SK-N-SH treated with all-trans-retinoic acid at 6 μM for 48 hours (cell line): Measurements from ENCODE around the gene SNX13.

Source experiments
- ARNTL ChIP-seq: fragments of 450-650 bp; formaldehyde crosslinking; IDR thresholded peaks from 2 replicates; pipeline ENCODE4 v1.5.0; 2020; ENCODE audit warnings: low read depth, mild to moderate bottlenecking, moderate library complexity, borderline replicate concordance
- CSRNP3 ChIP-seq: fragments of 250-450 bp; sonication (Bioruptor Pico); IDR thresholded peaks from 2 replicates; pipeline ENCODE4 v1.5.1; 2021; ENCODE audit warnings: mild to moderate bottlenecking, moderate library complexity
- GLIS3 ChIP-seq: fragments of 250-450 bp; sonication (Bioruptor Pico); IDR thresholded peaks from 2 replicates; pipeline ENCODE4 v1.5.0; 2020; ENCODE audit warnings: mild to moderate bottlenecking, moderate library complexity
- OSR1 ChIP-seq: fragments of 250-450 bp; sonication (Bioruptor Pico); IDR thresholded peaks from 2 replicates; pipeline ENCODE4 v1.8.0; 2022; ENCODE audit warnings: moderate library complexity, mild to moderate bottlenecking, inconsistent platforms
- PATZ1 ChIP-seq: fragments of 250-450 bp; sonication (Bioruptor Pico); IDR thresholded peaks from 2 replicates; pipeline ENCODE4 v1.8.0; 2020; ENCODE audit warnings: mild to moderate bottlenecking, moderate library complexity, borderline replicate concordance
- PPARA ChIP-seq: fragments of 250-450 bp; sonication (Bioruptor Pico); IDR thresholded peaks from 2 replicates; pipeline ENCODE4 v1.5.0; 2020; ENCODE audit warnings: mild to moderate bottlenecking, borderline replicate concordance
- RARB ChIP-seq: fragments of 250-450 bp; sonication (Bioruptor Pico); IDR thresholded peaks from 2 replicates; pipeline ENCODE4 v1.8.0; 2021; ENCODE audit warnings: mild to moderate bottlenecking, moderate library complexity
- SNAI2 ChIP-seq: fragments of 250-450 bp; sonication (Bioruptor Pico); IDR thresholded peaks from 2 replicates; pipeline ENCODE4 v1.5.0; 2020; ENCODE audit warnings: mild to moderate bottlenecking, moderate library complexity
- TOX ChIP-seq: fragments of 250-450 bp; sonication (Bioruptor Pico); IDR thresholded peaks from 2 replicates; pipeline ENCODE4 v1.8.0; 2021; ENCODE audit warnings: mild to moderate bottlenecking, moderate library complexity, borderline replicate concordance
- ZC3H10 ChIP-seq: fragments of 250-450 bp; sonication (Bioruptor Pico); IDR thresholded peaks from 2 replicates; pipeline ENCODE4 v1.5.1; 2021; ENCODE audit warnings: mild to moderate bottlenecking, moderate library complexity
- ZFP3 ChIP-seq: fragments of 250-450 bp; sonication (Bioruptor Pico); IDR thresholded peaks from 2 replicates; pipeline ENCODE4 v1.5.0; 2020; ENCODE audit warnings: mild to moderate bottlenecking, moderate library complexity
- ZFP30 ChIP-seq: fragments of 450-650 bp; formaldehyde crosslinking; IDR thresholded peaks from 2 replicates; pipeline ENCODE4 v1.5.0; 2022; ENCODE audit warnings: mild to moderate bottlenecking, moderate library complexity
- ZNF8 ChIP-seq: fragments of 450-650 bp; formaldehyde crosslinking; IDR thresholded peaks from 2 replicates; pipeline ENCODE4 v1.5.0; 2020; ENCODE audit warnings: mild to moderate bottlenecking, moderate library complexity

- TF ChIP-seq SNAI2 (CRISPR knock-in tag) (no peak), PATZ1 (no peak), ZFP30 (CRISPR knock-in tag) (no peak), RARB (CRISPR knock-in tag) (no peak), ZNF8 (CRISPR knock-in tag) (no peak), ZC3H10 (CRISPR knock-in tag) (no peak), GLIS3 (CRISPR knock-in tag) (no peak), OSR1 (CRISPR knock-in tag) (no peak), ARNTL (CRISPR knock-in tag) (no peak), TOX (CRISPR knock-in tag) (no peak), ZFP3 (CRISPR knock-in tag) (no peak), CSRNP3 (CRISPR knock-in tag) (no peak), PPARA (CRISPR knock-in tag) (no peak)
These were observed 49.3 kb upstream of the SNX13 start for GRCh38 chr7:17989546-17989945.
